Measurements from ENCODE around the gene KIF26B.

- TF ChIP-seq CTCF (conservative IDR thresholded peaks at IDR 0.05; ENCODE audit: low read depth in 2 of 2) (no peak), POLR2AphosphoS5 (IDR thresholded peaks at IDR 0.05; ENCODE audit: low read depth) (no peak), CREB1 (CRISPR knock-in tag; IDR thresholded peaks at IDR 0.05; ENCODE audit: low read depth) (no peak), EZH2phosphoT487 (IDR thresholded peaks at IDR 0.05; ENCODE audit: unreplicated experiment) (no peak), EZH2 (IDR thresholded peaks at IDR 0.05; ENCODE audit: low read depth, unreplicated experiment) (no peak), JUNB (IDR thresholded peaks at IDR 0.05; ENCODE audit: unreplicated experiment) (no peak), REST (IDR thresholded peaks at IDR 0.05; ENCODE audit: unreplicated experiment) (no peak), ETS1 (IDR thresholded peaks at IDR 0.05) (no peak), STAT1 (IDR thresholded peaks at IDR 0.05; ENCODE audit: unreplicated experiment) (no peak)
Observed at GRCh38 chr1:245645406-245645805, 490.6 kb downstream of the KIF26B start.
